ENCODE results near the gene RWDD2A.
"Not testable (repeated sequence)": the region's sequence is repeated elsewhere in the genome, so short reads cannot be mapped to it uniquely, and the experiment has no call there.

- not testable (repeated sequence) for TF ChIP-seq POLR2AphosphoS5, POLR2A (IDR thresholded peaks at IDR 0.05; ENCODE audit: low read depth, low read length)
Measured at GRCh38 chr6:83191974-83192373, 1.2 kb upstream of the RWDD2A start.

Measured in GM12892 (cell line).